SK-N-SH (cell line): ENCODE data around the gene CFAP92. TPM values are rescaled to one million over a fixed set of nuclear protein-coding genes. Genes with fewer than 3 reads are reported as not detected.

Experiments used
- CTCF ChIA-PET: fragments of 300-600, 350-600 bp; formaldehyde crosslinking; extraction: SDS; loops from one replicate; lab custom pipeline; 2021; lab: Yijun Ruan, JAX
- POLR2A ChIA-PET: fragments of 350-600 bp; sonication (Branson Sonifier 250); formaldehyde crosslinking; extraction: SDS; loops from one replicate; lab custom pipeline; 2020; ENCODE audit warnings: antibody characterized with exemption, inconsistent platforms; lab: Yijun Ruan, JAX
- DNase-seq: peaks from one replicate; pipeline ENCODE4 v3.0.0; 2012
- H2AFZ ChIP-seq: fragments of 200-600 bp; sonication (generic); 2 replicates; pipeline ENCODE4 v1.8.1; 2016; ENCODE audit warnings: antibody characterized with exemption, mild to moderate bottlenecking, low read depth
- H3F3A ChIP-seq: fragments of 200-600 bp; sonication (generic); replicated peaks from 2 replicates; pipeline ENCODE3; 2016; ENCODE audit warnings: antibody characterized with exemption, mild to moderate bottlenecking; ENCODE audit not compliant: insufficient read depth
- H3K27ac ChIP-seq, 2 experiments: fragments of 200-500 bp in 1 of 2; fragments of 200-600 bp in 1 of 2; sonication (Bioruptor generic) in 1 of 2; sonication (generic), shearing (Covaris generic) in 1 of 2; 2 replicates each; pipeline versions ENCODE4 v1.5.1 to v1.6.1; 2014 to 2016; ENCODE audit warnings: low read depth in 2 of 2, inconsistent platforms in 1 of 2, low read length in 1 of 2, mild to moderate bottlenecking in 1 of 2, mixed read lengths in 1 of 2
- H3K27me3 ChIP-seq: fragments of 200-600 bp; sonication (generic), shearing (Covaris generic); 2 replicates; pipeline ENCODE4 v1.6.1; 2016; ENCODE audit warnings: mixed run types; ENCODE audit not compliant: insufficient read depth
- H3K36me3 ChIP-seq, 2 experiments: fragments of 200-500 bp in 1 of 2; fragments of 200-600 bp in 1 of 2; sonication (Bioruptor generic) in 1 of 2; sonication (generic) in 1 of 2; replicated peaks in 1 of 2; 2 replicates each; pipeline versions ENCODE3 to v1.5.1; 2014 to 2016; ENCODE audit warnings: low read length in 1 of 2, mild to moderate bottlenecking in 1 of 2; ENCODE audit not compliant: insufficient read depth in 2 of 2, control insufficient read depth in 1 of 2
- H3K4me1 ChIP-seq, 2 experiments: fragments of 200-500 bp in 1 of 2; fragments of 200-600 bp in 1 of 2; sonication (Bioruptor generic) in 1 of 2; sonication (generic), shearing (Covaris generic) in 1 of 2; 2 replicates each; pipeline versions ENCODE4 v1.5.1 to v1.6.1; 2014 to 2016; ENCODE audit warnings: low read depth in 1 of 2, low read length in 1 of 2, mixed run types in 1 of 2; ENCODE audit not compliant: insufficient read depth in 2 of 2, control insufficient read depth in 1 of 2
- H3K4me2 ChIP-seq: fragments of 200-600 bp; sonication (generic), shearing (Covaris generic); 2 replicates; pipeline ENCODE4 v1.6.1; 2017; ENCODE audit warnings: mixed run types
- H3K4me3 ChIP-seq, 2 experiments: fragments of 200-500 bp in 1 of 2; fragments of 200-600 bp in 1 of 2; sonication (Bioruptor generic) in 1 of 2; sonication (generic), shearing (Covaris generic) in 1 of 2; 2 replicates each; pipeline versions ENCODE4 v1.5.1 to v1.8.1; 2014 to 2016; ENCODE audit warnings: low read depth in 2 of 2, inconsistent platforms in 1 of 2, low read length in 1 of 2, mild to moderate bottlenecking in 1 of 2, mixed read lengths in 1 of 2, moderate library complexity in 1 of 2
- H3K79me2 ChIP-seq: fragments of 200-600 bp; sonication (generic); 2 replicates; pipeline ENCODE4 v1.8.1; 2017; ENCODE audit warnings: mild to moderate bottlenecking; ENCODE audit not compliant: insufficient read depth
- H3K9ac ChIP-seq: fragments of 200-600 bp; sonication (generic); 2 replicates; pipeline ENCODE4 v1.6.1; 2017; ENCODE audit warnings: mixed run types
- H3K9me2 ChIP-seq: fragments of 200-600 bp; sonication (generic); 2 replicates; pipeline ENCODE4 v1.6.1; 2017; ENCODE audit warnings: mixed run types
- H3K9me3 ChIP-seq: fragments of 200-600 bp; sonication (generic); 2 replicates; pipeline ENCODE4 v1.6.1; 2017; ENCODE audit warnings: mixed run types, mild to moderate bottlenecking, moderate library complexity
- H4K20me1 ChIP-seq: fragments of 200-600 bp; sonication (generic); 2 replicates; pipeline ENCODE4 v1.6.1; 2017; ENCODE audit warnings: mild to moderate bottlenecking, mixed run types; ENCODE audit not compliant: insufficient read depth
- CHD2 ChIP-seq: fragments of 150-350 bp; IDR thresholded peaks from 2 replicates; pipeline ENCODE4 v1.6.1; 2018; ENCODE audit warnings: low read length; ENCODE audit not compliant: partially characterized antibody
- ELF1 ChIP-seq: IDR thresholded peaks from 2 replicates; pipeline ENCODE4 v1.4.0; 2012
- EZH2phosphoT487 ChIP-seq: fragments of 200-600 bp; sonication (generic); IDR thresholded peaks from 2 replicates; pipeline ENCODE4 v1.6.1; 2017; ENCODE audit warnings: low read depth, mixed run types, mild to moderate bottlenecking, antibody characterized with exemption, moderate library complexity, borderline replicate concordance
- FOSL2 ChIP-seq: IDR thresholded peaks from 2 replicates; pipeline ENCODE4 v1.4.0; 2012; ENCODE audit warnings: low read depth, mild to moderate bottlenecking, moderate library complexity, borderline replicate concordance
- FOXJ3 ChIP-seq: sonication (generic); formaldehyde crosslinking; IDR thresholded peaks from 2 replicates; pipeline ENCODE4 v1.5.1; 2020; ENCODE audit warnings: mild to moderate bottlenecking, missing genetic modification reagents
- FOXM1 ChIP-seq: IDR thresholded peaks from 2 replicates; pipeline ENCODE4 v1.4.0; 2012; ENCODE audit warnings: low read depth, mild to moderate bottlenecking
- GABPA ChIP-seq: IDR thresholded peaks from 2 replicates; pipeline ENCODE4 v1.4.0; 2012; ENCODE audit warnings: low read depth, mild to moderate bottlenecking
- GATA2 ChIP-seq: sonication (generic); formaldehyde crosslinking; IDR thresholded peaks from 2 replicates; pipeline ENCODE4 v1.5.0; 2020; ENCODE audit warnings: mild to moderate bottlenecking, missing genetic modification reagents
- NFIC ChIP-seq: IDR thresholded peaks from 2 replicates; pipeline ENCODE4 v1.4.0; 2012; ENCODE audit warnings: borderline replicate concordance
- RAD21 ChIP-seq: IDR thresholded peaks from 2 replicates; pipeline ENCODE4 v1.6.1; 2012; ENCODE audit warnings: mild to moderate bottlenecking, low read length
- RCOR1 ChIP-seq: fragments of 150-350 bp; IDR thresholded peaks from 2 replicates; pipeline ENCODE4 v1.6.1; 2017; ENCODE audit warnings: antibody characterized with exemption, low read length
- TEAD4 ChIP-seq: IDR thresholded peaks from 2 replicates; pipeline ENCODE4 v1.4.0; 2012; ENCODE audit warnings: mild to moderate bottlenecking, borderline replicate concordance; ENCODE audit not compliant: insufficient read depth
- YY1 ChIP-seq: IDR thresholded peaks from 2 replicates; pipeline ENCODE4 v1.4.0; 2012; ENCODE audit warnings: low read depth, mild to moderate bottlenecking
- WGBS: methylation state at CpG from one replicate; pipeline ENCODE4 v1.1.6; 2017; ENCODE audit warnings: low lambda C conversion rate; 5-methylcytosine and 5-hydroxymethylcytosine counted together
- polyA plus RNA-seq, 3 experiments: library from polyadenylated mRNA; depleted of rRNA; stranded (reverse); fragments of >200 nt; gene quantifications; 2 replicates each; pipeline ENCODE4 v1.2.3, GENCODE V29; 2012
- TF ChIP-seq, protein P1 (sequence below): IDR thresholded peaks from 2 replicates; pipeline ENCODE4 v1.4.0; 2012; ENCODE audit warnings: low read depth
- TF ChIP-seq, protein P2 (sequence below): IDR thresholded peaks from 2 replicates; pipeline ENCODE4; 2012
- TF ChIP-seq, protein P3 (sequence below): IDR thresholded peaks from 2 replicates; pipeline ENCODE4 v1.4.0; 2012; ENCODE audit warnings: low read depth, borderline replicate concordance
- TF ChIP-seq, protein P4 (sequence below): fragments of 150-350 bp; IDR thresholded peaks from 2 replicates; pipeline ENCODE4 v1.6.1; 2016; ENCODE audit warnings: mild to moderate bottlenecking, low read depth, low read length

The CFAP92 gene
- polyA plus RNA-seq, 1 of the 3 experiments (the other 2 are of a cell fraction), result not detected

DNA sequence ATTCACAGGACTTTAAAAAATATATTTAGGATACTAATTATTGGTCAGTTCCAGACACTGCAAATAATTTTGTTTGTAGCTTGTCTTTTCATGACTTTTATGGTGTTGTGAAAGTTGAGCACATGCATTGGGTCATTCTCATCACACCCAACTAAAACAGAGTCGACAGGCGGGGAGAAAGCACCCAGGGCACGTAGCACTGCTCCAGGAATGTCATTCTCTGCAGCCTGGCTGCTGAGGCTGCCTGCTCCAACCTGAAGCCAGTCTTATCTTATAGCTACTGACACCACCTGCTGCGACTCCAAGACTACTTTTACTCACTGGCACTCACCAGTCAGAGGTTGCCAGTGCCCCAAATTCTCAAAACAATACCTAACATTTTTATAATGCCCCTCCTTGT, 57.5 kb downstream of the CFAP92 start:
- H2AFZ ChIP-seq, result no peak overlapping the region
- H3K27me3 ChIP-seq, result peaks cover 38% of the 10 kb centered on the region; the same call in 1 of the 2 replicates
- H3K36me3 ChIP-seq, result no peaks in the 10 kb centered on the region
- H3F3A ChIP-seq, result no peaks in the 10 kb centered on the region
- H3K4me1 ChIP-seq, result no peaks in the 10 kb centered on the region
- H3K9me3 ChIP-seq, result no peaks in the 10 kb centered on the region
- TF ChIP-seq CHD2 (no peak), GATA2 (CRISPR knock-in tag) (no peak), EZH2phosphoT487 (no peak), GABPA (no peak), FOSL2 (no peak), YY1 (no peak), FOXM1 (no peak), RCOR1 (no peak), ELF1 (no peak), TEAD4 (no peak), FOXJ3 (no peak), NFIC (no peak), RAD21 (no peak)
- TF ChIP-seq, protein P1, sequence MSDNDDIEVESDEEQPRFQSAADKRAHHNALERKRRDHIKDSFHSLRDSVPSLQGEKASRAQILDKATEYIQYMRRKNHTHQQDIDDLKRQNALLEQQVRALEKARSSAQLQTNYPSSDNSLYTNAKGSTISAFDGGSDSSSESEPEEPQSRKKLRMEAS, result no peak
- TF ChIP-seq, protein P2, sequence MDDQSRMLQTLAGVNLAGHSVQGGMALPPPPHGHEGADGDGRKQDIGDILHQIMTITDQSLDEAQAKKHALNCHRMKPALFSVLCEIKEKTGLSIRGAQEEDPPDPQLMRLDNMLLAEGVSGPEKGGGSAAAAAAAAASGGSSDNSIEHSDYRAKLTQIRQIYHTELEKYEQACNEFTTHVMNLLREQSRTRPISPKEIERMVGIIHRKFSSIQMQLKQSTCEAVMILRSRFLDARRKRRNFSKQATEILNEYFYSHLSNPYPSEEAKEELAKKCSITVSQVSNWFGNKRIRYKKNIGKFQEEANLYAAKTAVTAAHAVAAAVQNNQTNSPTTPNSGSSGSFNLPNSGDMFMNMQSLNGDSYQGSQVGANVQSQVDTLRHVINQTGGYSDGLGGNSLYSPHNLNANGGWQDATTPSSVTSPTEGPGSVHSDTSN, result no peak
- TF ChIP-seq, protein P3, sequence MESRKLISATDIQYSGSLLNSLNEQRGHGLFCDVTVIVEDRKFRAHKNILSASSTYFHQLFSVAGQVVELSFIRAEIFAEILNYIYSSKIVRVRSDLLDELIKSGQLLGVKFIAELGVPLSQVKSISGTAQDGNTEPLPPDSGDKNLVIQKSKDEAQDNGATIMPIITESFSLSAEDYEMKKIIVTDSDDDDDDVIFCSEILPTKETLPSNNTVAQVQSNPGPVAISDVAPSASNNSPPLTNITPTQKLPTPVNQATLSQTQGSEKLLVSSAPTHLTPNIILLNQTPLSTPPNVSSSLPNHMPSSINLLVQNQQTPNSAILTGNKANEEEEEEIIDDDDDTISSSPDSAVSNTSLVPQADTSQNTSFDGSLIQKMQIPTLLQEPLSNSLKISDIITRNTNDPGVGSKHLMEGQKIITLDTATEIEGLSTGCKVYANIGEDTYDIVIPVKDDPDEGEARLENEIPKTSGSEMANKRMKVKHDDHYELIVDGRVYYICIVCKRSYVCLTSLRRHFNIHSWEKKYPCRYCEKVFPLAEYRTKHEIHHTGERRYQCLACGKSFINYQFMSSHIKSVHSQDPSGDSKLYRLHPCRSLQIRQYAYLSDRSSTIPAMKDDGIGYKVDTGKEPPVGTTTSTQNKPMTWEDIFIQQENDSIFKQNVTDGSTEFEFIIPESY, result no peak
- TF ChIP-seq, protein P4, sequence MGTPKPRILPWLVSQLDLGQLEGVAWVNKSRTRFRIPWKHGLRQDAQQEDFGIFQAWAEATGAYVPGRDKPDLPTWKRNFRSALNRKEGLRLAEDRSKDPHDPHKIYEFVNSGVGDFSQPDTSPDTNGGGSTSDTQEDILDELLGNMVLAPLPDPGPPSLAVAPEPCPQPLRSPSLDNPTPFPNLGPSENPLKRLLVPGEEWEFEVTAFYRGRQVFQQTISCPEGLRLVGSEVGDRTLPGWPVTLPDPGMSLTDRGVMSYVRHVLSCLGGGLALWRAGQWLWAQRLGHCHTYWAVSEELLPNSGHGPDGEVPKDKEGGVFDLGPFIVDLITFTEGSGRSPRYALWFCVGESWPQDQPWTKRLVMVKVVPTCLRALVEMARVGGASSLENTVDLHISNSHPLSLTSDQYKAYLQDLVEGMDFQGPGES, result no peak
- ChIA-PET POLR2A (no interaction called here), CTCF (no interaction called here)
- no peak for DNase-seq
- WGBS, result 38% methylated on average over 4 of the region's 4 CpGs
- H3K9me2 ChIP-seq, result no peaks in the 10 kb centered on the region
- H3K27ac ChIP-seq, result no peak overlapping the region
- H3K4me3 ChIP-seq, result no peak overlapping the region
- H3K4me2 ChIP-seq, result no peak overlapping the region
- H4K20me1 ChIP-seq, result no peaks in the 10 kb centered on the region
- no peaks in the 10 kb centered on the region for H3K79me2 ChIP-seq
- no peak overlapping the region for H3K9ac ChIP-seq
